Measurements from ENCODE around the gene ELFN1. TPM values are rescaled to one million over a fixed set of nuclear protein-coding genes. Genes with fewer than 3 reads are reported as not detected.

Gene ELFN1
- total and polyA plus RNA-seq, 9 of the 15 experiments (the other 6 are each of a cell fraction or from before 2014, with no cell fraction given): 0.04 to 0.64 (median 0.18) TPM; not detected in 2

- H3K9ac ChIP-seq (ENCODE audit: insufficient read depth in 1 of 2, low read depth in 2 of 2, low read length in 2 of 2): no peak overlapping the region
- no peak overlapping the region for H3K27ac ChIP-seq (ENCODE audit: extremely low read depth, low read depth, low read length)
- TF ChIP-seq EWSR1 (IDR thresholded peaks at IDR 0.05; ENCODE audit: borderline replicate concordance, low read depth, partially characterized antibody) (no peak), ZC3H8 (IDR thresholded peaks at IDR 0.05) (no peak), ETS2 (tag; IDR thresholded peaks at IDR 0.05; ENCODE audit: borderline replicate concordance, poor library complexity, severe bottlenecking) (no peak)
- TF ChIP-seq, protein P1, sequence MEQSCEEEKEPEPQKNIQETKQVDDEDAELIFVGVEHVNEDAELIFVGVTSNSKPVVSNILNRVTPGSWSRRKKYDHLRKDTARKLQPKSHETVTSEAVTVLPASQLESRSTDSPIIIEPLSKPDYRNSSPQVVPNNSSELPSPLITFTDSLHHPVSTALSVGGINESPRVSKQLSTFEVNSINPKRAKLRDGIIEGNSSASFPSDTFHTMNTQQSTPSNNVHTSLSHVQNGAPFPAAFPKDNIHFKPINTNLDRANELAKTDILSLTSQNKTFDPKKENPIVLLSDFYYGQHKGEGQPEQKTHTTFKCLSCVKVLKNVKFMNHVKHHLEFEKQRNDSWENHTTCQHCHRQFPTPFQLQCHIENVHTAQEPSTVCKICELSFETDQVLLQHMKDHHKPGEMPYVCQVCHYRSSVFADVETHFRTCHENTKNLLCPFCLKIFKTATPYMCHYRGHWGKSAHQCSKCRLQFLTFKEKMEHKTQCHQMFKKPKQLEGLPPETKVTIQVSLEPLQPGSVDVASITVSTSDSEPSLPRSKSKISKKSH (CRISPR knock-in tag; IDR thresholded peaks at IDR 0.05): no peak
- DNase-seq (ENCODE audit: extremely low read depth in 1 of 4, low spot score in 3 of 4): no peak
- ChIA-PET POLR2A (interaction anchor here (0.6 kb wide), 1 partner anchor 19 kb away, joined by 3 read pairs; no protein-coding TSS in a partner anchor), CTCF (ENCODE audit: low intra/inter-chr PET ratio) (no interaction called here)
- H3K4me2 ChIP-seq (ENCODE audit: insufficient read depth, low read length): no peak overlapping the region
- BruUV-seq (replicated peaks): no TSS peak
- H3K4me1 ChIP-seq (replicated peaks in 1 of 2; ENCODE audit: control insufficient read depth in 2 of 2, insufficient read depth in 2 of 2, low read length in 2 of 2): peaks cover 7 to 85% of the 10 kb centered on the region in 2 experiments; a peak in 3 of 5 replicates
- no peak for FAIRE-seq
- peaks cover 13 to 35% of the 10 kb centered on the region in 2 experiments; a peak in 3 of 5 replicates for H3K27me3 ChIP-seq (ENCODE audit: control insufficient read depth in 2 of 2, insufficient read depth in 2 of 2, low read length in 2 of 2)
- H4K20me1 ChIP-seq (replicated peaks; ENCODE audit: control insufficient read depth, insufficient read depth, low read length): no peaks in the 10 kb centered on the region
- no peaks in the 10 kb centered on the region for H3K36me3 ChIP-seq (ENCODE audit: control insufficient read depth, insufficient read depth, low read length)
- no peaks in the 10 kb centered on the region for H3K9me3 ChIP-seq (replicated peaks; ENCODE audit: control insufficient read depth, insufficient read depth, low read depth, low read length)
- H2AFZ ChIP-seq (ENCODE audit: low read depth, low read length): no peak overlapping the region
- intact Hi-C loops (cut with micrococcal nuclease) (no loop called here), in situ Hi-C loops (cut with MboI) (no loop called here)
- peaks cover 6% of the 10 kb centered on the region; the same call in 2 of the 3 replicates for H3K79me2 ChIP-seq (ENCODE audit: control insufficient read depth, insufficient read depth, low read length)
- no peaks in the 10 kb centered on the region for H3K9me1 ChIP-seq (ENCODE audit: control insufficient read depth, insufficient read depth, low read length)
- no peak for ATAC-seq
- 74% methylated on average over 29 of the region's 60 CpGs for WGBS (ENCODE audit: insufficient coverage, low coverage, missing lambda C conversion rate)
- H3K4me3 ChIP-seq: no peak overlapping the region
Observed at GRCh38 chr7:1746491-1746975, 76.5 kb downstream of the ELFN1 start.
